Smooth muscle cell (in vitro differentiated cells): Measurements from ENCODE around the gene RPL28. TPM values are rescaled to one million over a fixed set of nuclear protein-coding genes. Genes with fewer than 3 reads are reported as not detected.

Experiments used
- DNase-seq: peaks from one replicate; lab custom pipeline; 2025; ENCODE audit not compliant: unreplicated experiment; lab: John Stamatoyannopoulos, UW
- H2AFZ ChIP-seq: fragments of 200-600 bp; sonication (generic); 2 replicates; pipeline ENCODE4 v1.6.0; 2016; ENCODE audit warnings: antibody characterized with exemption, low read depth, mild to moderate bottlenecking
- H3F3A ChIP-seq: fragments of 200-600 bp; sonication (generic); 2 replicates; pipeline ENCODE4 v1.6.0; 2017; ENCODE audit warnings: antibody characterized with exemption, low read depth
- H3K27ac ChIP-seq: fragments of 200-600 bp; sonication (generic); 2 replicates; pipeline ENCODE4 v1.5.1; 2016; ENCODE audit warnings: low read depth, mild to moderate bottlenecking
- H3K27me3 ChIP-seq: fragments of 200-600 bp; sonication (generic); 2 replicates; pipeline ENCODE4 v1.6.1; 2016; ENCODE audit warnings: low read depth, mild to moderate bottlenecking
- H3K36me3 ChIP-seq: fragments of 200-600 bp; sonication (generic); 2 replicates; pipeline ENCODE4 v1.5.1; 2016; ENCODE audit warnings: low read depth
- H3K4me1 ChIP-seq: fragments of 200-600 bp; sonication (generic); 2 replicates; pipeline ENCODE4 v1.5.1; 2016; ENCODE audit warnings: low read depth
- H3K4me2 ChIP-seq: fragments of 200-600 bp; sonication (generic); 2 replicates; pipeline ENCODE4 v1.6.0; 2016; ENCODE audit warnings: mild to moderate bottlenecking
- H3K4me3 ChIP-seq: fragments of 200-600 bp; sonication (generic); 2 replicates; pipeline ENCODE4 v1.5.1; 2016; ENCODE audit warnings: mild to moderate bottlenecking
- H3K79me2 ChIP-seq: fragments of 200-600 bp; sonication (generic); 2 replicates; pipeline ENCODE4 v1.6.0; 2016; ENCODE audit warnings: low read depth, mild to moderate bottlenecking
- H3K9ac ChIP-seq: fragments of 200-600 bp; sonication (generic); 2 replicates; pipeline ENCODE4 v1.6.0; 2016; ENCODE audit warnings: low read depth
- H3K9me3 ChIP-seq: fragments of 200-600 bp; sonication (generic); replicated peaks from 2 replicates; pipeline ENCODE4 v1.5.1; 2016; ENCODE audit warnings: low read depth
- H4K20me1 ChIP-seq: fragments of 200-600 bp; sonication (generic); 2 replicates; pipeline ENCODE4 v1.6.0; 2016; ENCODE audit warnings: low read depth
- WGBS: methylation state at CpG from one replicate; pipeline ENCODE4 v1.1.7; 2016; ENCODE audit warnings: low lambda C conversion rate; 5-methylcytosine and 5-hydroxymethylcytosine counted together
- polyA plus RNA-seq: library from polyadenylated mRNA; unstranded; fragments of >200 nt; fragmentation: Nextera tagmentation; extraction: Ambion mirVana; gene quantifications from 2 replicates; pipeline ENCODE4 v1.2.1, GENCODE V29; 2016
- total RNA-seq: library from RNA; depleted of rRNA; stranded (reverse); fragments of >200 nt; gene quantifications from 2 replicates; pipeline ENCODE4 v1.2.3, GENCODE V29; 2014
- TF ChIP-seq, protein P1 (sequence below): fragments of 200-600 bp; sonication (generic); IDR thresholded peaks from 2 replicates; pipeline ENCODE4 v1.5.1; 2017; ENCODE audit warnings: borderline replicate concordance, mild to moderate bottlenecking, antibody characterized with exemption; ENCODE audit not compliant: insufficient read depth, poor library complexity, severe bottlenecking

RPL28 gene
- total and polyA plus RNA-seq, 2 experiments from 2014 or later = 515 to 1,108 TPM

DNA sequence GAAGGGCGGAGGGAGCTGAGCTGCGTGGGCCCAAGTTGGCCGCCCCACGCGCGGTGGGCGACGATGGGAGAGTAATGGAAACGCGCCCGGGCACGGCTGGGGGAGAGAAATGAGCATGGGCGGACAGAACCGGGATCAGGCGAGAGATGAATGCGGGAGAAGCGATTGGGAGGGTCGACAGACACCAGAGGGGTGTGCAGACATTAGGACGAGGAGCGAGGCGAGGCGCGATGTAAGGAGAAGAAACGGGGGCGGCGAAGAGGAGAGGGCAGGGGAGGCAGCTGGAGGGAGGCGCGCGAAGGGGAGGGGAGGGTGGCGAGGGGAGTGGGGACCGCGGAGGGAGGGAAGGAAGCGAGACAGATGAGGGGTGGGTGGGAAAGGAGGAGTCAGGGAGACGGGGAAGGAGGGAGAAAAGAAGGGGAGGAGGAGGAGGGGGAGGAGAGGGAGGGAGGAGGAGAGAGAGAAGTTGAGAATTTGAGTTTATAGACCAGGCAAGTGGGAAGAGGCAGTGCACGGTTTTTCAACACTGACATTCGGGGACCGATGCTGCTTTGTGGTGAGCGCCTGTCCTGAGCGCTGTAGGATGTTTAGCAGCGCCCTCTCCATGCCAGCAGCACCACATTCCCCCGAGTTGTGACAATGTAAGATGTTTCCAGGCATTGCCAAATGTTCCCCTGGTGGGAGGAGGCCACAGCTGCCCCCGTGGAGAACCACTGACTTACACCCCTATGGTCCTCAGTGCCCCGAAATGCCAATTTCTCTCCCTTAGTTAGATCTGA lies 57.5 kb downstream of the RPL28 start, which contains the start of gene SHISA7:
TSS of gene SHISA7 (minus strand) at position 256 of the 779 bp plus-strand sequence. CDS start 437 bp downstream, outside the sequence.
- H3K4me1 ChIP-seq = no peaks in the 10 kb centered on the region
- no peak within 1 kb of the TSS for H3K27ac ChIP-seq
- H3K4me2 ChIP-seq = no peak within 1 kb of the TSS
- H3F3A ChIP-seq = no peaks in the 10 kb centered on the region
- WGBS = 8% methylated on average over 31 of the region's 43 CpGs
- no peaks in the 10 kb centered on the region for H4K20me1 ChIP-seq
- H3K4me3 ChIP-seq = no peak within 1 kb of the TSS
- DNase-seq = no peak
- H2AFZ ChIP-seq = no peak within 1 kb of the TSS
- H3K9me3 ChIP-seq = no peaks in the 10 kb centered on the region
- no peaks in the 10 kb centered on the region for H3K36me3 ChIP-seq
- H3K27me3 ChIP-seq = peaks cover 90% of the 10 kb centered on the region
- TF ChIP-seq, protein P1, sequence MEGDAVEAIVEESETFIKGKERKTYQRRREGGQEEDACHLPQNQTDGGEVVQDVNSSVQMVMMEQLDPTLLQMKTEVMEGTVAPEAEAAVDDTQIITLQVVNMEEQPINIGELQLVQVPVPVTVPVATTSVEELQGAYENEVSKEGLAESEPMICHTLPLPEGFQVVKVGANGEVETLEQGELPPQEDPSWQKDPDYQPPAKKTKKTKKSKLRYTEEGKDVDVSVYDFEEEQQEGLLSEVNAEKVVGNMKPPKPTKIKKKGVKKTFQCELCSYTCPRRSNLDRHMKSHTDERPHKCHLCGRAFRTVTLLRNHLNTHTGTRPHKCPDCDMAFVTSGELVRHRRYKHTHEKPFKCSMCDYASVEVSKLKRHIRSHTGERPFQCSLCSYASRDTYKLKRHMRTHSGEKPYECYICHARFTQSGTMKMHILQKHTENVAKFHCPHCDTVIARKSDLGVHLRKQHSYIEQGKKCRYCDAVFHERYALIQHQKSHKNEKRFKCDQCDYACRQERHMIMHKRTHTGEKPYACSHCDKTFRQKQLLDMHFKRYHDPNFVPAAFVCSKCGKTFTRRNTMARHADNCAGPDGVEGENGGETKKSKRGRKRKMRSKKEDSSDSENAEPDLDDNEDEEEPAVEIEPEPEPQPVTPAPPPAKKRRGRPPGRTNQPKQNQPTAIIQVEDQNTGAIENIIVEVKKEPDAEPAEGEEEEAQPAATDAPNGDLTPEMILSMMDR = no peak
- H3K79me2 ChIP-seq = no peaks in the 10 kb centered on the region
- H3K9ac ChIP-seq = no peak within 1 kb of the TSS

DNA sequence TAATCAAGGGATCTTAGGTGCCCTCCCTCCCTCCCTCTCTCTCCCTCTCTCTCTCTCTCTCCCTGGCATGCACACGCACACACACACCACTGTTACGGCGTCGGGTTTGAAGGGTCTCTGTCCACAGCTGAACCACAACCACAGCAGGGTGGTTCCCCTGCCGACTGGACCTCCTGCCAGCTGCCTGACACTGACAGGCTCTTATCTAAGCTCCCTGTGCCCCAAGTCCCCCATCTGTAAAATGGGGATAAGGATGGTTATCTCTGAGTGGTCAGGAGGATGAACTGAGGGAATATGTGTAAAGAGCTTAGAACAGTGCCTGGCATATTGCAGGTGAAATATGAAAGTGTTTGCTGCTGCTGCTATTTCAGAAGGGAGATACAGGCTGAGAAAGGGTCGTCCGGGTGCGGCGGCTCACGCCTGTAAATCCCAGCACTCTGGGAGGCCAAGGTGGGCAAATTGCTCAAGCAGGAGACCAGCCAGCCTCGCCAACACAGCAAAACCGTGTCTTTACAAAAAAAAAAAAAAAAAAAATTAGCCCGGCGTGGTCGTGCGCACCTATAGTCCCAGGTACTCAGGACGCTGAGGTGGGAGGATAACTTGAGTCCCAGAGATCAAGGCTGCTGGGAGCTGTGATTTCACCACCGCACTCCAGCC lies 58.2 kb downstream of the RPL28 start:
- H3K79me2 ChIP-seq = no peaks in the 10 kb centered on the region
- no peaks in the 10 kb centered on the region for H3K4me1 ChIP-seq
- H3K4me2 ChIP-seq = no peak overlapping the region
- H3K36me3 ChIP-seq = no peaks in the 10 kb centered on the region
- no peak overlapping the region for H3K9ac ChIP-seq
- no peak overlapping the region for H3K27ac ChIP-seq
- WGBS = 58% methylated on average over 17 of the region's 18 CpGs
- H4K20me1 ChIP-seq = no peaks in the 10 kb centered on the region
- peaks cover 83% of the 10 kb centered on the region for H3K27me3 ChIP-seq
- H3K9me3 ChIP-seq = no peaks in the 10 kb centered on the region
- H3F3A ChIP-seq = no peaks in the 10 kb centered on the region
- no peak overlapping the region for H2AFZ ChIP-seq
- no peak overlapping the region for H3K4me3 ChIP-seq
- TF ChIP-seq, protein P1 = no peak
- no peak for DNase-seq

DNA sequence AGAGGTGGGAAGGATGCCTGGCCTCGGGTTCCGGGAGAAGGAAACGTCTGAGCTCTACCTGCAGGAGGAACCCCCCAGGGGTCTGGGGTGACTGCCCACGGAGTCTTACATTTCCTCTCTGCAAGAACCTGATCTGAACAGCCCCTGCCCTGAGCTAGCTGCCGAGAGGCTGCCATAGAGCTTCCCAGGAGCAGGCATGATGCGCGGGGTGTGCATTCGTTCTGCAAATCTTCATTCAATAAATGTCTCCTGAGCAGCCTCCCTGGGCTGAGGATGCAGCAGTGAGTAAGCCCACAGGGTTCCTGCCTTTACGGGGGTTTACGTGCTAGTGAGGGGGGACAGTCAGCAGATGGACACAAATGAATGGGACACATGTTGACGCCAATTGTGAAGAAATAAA lies 58.9 kb downstream of the RPL28 start:
- DNase-seq = no peak
- Histone ChIP-seq H3K27ac (no peak overlapping the region), H3K4me1 (no peaks in the 10 kb centered on the region), H4K20me1 (no peaks in the 10 kb centered on the region), H2AFZ (no peak overlapping the region), H3K4me2 (no peak overlapping the region), H3K36me3 (no peaks in the 10 kb centered on the region), H3K9ac (no peak overlapping the region), H3K27me3 (peaks cover 83% of the 10 kb centered on the region), H3K79me2 (no peaks in the 10 kb centered on the region), H3K9me3 (no peaks in the 10 kb centered on the region), H3F3A (no peaks in the 10 kb centered on the region), H3K4me3 (no peak overlapping the region)
- TF ChIP-seq, protein P1 = no peak
- 61% methylated on average over 11 of the region's 11 CpGs for WGBS

DNA sequence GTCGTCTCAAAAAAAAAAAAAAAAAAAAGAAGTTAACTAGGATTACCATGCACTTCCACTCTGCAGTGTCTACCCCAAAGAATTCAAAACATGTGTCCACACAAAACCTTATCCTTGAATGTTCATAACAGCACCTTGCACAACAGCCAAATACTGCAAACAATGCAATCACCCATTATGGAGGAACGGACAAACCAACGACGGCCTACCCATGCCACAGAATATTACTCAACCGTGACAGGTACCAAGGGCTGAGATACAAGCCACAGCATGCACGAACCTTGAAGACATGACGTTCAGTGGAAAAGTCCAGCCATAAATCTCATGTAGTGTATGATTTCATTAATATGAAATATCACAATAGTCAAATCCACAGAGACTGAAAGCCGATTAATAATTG lies 60.3 kb downstream of the RPL28 start:
- no peaks in the 10 kb centered on the region for H3K9me3 ChIP-seq
- DNase-seq = no peak
- no peaks in the 10 kb centered on the region for H4K20me1 ChIP-seq
- no peaks in the 10 kb centered on the region for H3K79me2 ChIP-seq
- H2AFZ ChIP-seq = no peak overlapping the region
- no peak overlapping the region for H3K9ac ChIP-seq
- H3K27me3 ChIP-seq = peaks cover 80% of the 10 kb centered on the region
- no peaks in the 10 kb centered on the region for H3K36me3 ChIP-seq
- H3K4me3 ChIP-seq = no peak overlapping the region
- no peak overlapping the region for H3K4me2 ChIP-seq
- 75% methylated on average over 8 of the region's 8 CpGs for WGBS
- TF ChIP-seq, protein P1 = no peak
- H3K27ac ChIP-seq = no peak overlapping the region
- no peaks in the 10 kb centered on the region for H3F3A ChIP-seq
- H3K4me1 ChIP-seq = no peaks in the 10 kb centered on the region
